ENCODE measurements around the gene HS3ST5. TPM values are rescaled to one million over a fixed set of nuclear protein-coding genes. Genes with fewer than 3 reads are reported as not detected.

The HS3ST5 gene
- total and polyA plus RNA-seq, 4 donors, result not detected

DNA sequence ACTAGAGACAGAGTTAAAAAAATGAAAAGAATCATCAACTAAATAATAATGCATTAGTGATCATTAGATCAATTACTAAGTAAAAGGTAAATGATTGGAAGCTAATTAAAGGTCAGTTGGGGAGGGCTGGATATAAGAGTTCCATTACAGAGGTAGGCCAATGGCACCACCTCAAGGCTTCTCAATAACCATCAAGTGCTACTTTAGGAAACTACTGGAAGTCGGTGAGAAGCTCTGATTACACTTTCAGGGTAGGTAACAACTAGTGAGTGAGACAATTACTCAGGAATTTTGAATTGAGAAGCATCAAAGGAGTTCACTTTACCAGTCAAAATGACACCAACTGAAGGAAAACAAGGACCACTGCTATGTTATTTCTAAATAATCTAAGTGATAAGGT is 281.7 kb downstream of the HS3ST5 start (continued):
- TF ChIP-seq RAD21 (IDR thresholded peaks at IDR 0.05) (no peak), RXRA (IDR thresholded peaks at IDR 0.05) (no peak)

- Histone ChIP-seq H3K36me3 (ENCODE audit: control insufficient read depth in 4 of 4, insufficient read depth in 3 of 4, low read depth in 1 of 4, low read length in 3 of 4) (no peaks in the 10 kb centered on the region), H3K27me3 (ENCODE audit: control insufficient read depth in 4 of 4, insufficient read depth in 4 of 4, low read length in 3 of 4) (no peaks in the 10 kb centered on the region), H3K9ac (ENCODE audit: low read depth in 1 of 2, low read length in 2 of 2) (no peak overlapping the region), H3K4me3 (ENCODE audit: low read depth in 1 of 3, low read length in 3 of 3) (no peak overlapping the region), H3K27ac (ENCODE audit: low read depth in 1 of 2, low read length in 2 of 2) (no peak overlapping the region), H3K4me1 (ENCODE audit: control insufficient read depth in 4 of 4, insufficient read depth in 4 of 4, low read length in 3 of 4) (no peaks in the 10 kb centered on the region), H3K9me3 (ENCODE audit: control insufficient read depth in 4 of 4, low read length in 3 of 4) (no peaks in the 10 kb centered on the region)
- TF ChIP-seq NR2F2 (IDR thresholded peaks at IDR 0.05) (no peak), FOXA1 (IDR thresholded peaks at IDR 0.05) (no peak), HNF4A (conservative IDR thresholded peaks at IDR 0.05) (no peak), EGR1 (IDR thresholded peaks at IDR 0.05; ENCODE audit: low read depth in 2 of 2) (no peak), FOXA2 (IDR thresholded peaks at IDR 0.05) (no peak), YY1 (IDR thresholded peaks at IDR 0.05) (no peak), GABPA (IDR thresholded peaks at IDR 0.05 in 1 of 2, conservative IDR thresholded peaks at IDR 0.05 in 1 of 2) (no peak)
- TF ChIP-seq, protein P1, sequence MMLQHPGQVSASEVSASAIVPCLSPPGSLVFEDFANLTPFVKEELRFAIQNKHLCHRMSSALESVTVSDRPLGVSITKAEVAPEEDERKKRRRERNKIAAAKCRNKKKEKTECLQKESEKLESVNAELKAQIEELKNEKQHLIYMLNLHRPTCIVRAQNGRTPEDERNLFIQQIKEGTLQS (IDR thresholded peaks at IDR 0.05), result no peak
- TF ChIP-seq, protein P2, sequence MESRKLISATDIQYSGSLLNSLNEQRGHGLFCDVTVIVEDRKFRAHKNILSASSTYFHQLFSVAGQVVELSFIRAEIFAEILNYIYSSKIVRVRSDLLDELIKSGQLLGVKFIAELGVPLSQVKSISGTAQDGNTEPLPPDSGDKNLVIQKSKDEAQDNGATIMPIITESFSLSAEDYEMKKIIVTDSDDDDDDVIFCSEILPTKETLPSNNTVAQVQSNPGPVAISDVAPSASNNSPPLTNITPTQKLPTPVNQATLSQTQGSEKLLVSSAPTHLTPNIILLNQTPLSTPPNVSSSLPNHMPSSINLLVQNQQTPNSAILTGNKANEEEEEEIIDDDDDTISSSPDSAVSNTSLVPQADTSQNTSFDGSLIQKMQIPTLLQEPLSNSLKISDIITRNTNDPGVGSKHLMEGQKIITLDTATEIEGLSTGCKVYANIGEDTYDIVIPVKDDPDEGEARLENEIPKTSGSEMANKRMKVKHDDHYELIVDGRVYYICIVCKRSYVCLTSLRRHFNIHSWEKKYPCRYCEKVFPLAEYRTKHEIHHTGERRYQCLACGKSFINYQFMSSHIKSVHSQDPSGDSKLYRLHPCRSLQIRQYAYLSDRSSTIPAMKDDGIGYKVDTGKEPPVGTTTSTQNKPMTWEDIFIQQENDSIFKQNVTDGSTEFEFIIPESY (IDR thresholded peaks at IDR 0.05), result no peak
- TF ChIP-seq, protein P3, sequence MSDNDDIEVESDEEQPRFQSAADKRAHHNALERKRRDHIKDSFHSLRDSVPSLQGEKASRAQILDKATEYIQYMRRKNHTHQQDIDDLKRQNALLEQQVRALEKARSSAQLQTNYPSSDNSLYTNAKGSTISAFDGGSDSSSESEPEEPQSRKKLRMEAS (IDR thresholded peaks at IDR 0.05), result no peak
- DNase-seq (ENCODE audit: low spot score), result no peak
- WGBS, result 90% methylated on average over 4 of the region's 4 CpGs
Observed at GRCh38 chr6:114058435-114058834, 284.4 kb downstream of the HS3ST5 start.

DNA sequence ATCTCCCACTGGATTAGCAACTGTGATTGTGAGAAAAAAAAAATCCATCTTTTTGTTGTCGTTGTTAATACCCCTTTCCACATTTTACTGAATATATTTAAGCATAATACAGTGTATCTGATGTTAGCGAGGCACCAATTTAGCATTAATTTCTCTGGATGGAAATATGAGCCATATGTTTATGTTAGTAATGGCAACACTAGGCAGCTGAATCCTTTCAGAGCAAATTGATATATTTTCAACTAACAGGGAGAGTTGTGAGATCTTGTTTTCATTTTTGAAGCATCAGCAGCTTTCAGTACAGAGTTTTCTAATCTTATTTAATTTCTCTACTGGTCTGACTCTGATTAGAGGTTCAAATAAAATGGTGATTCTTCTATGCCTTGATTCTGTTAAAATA is 287.1 kb downstream of the HS3ST5 start:
- Histone ChIP-seq H3K36me3 (ENCODE audit: control insufficient read depth in 4 of 4, insufficient read depth in 3 of 4, low read depth in 1 of 4, low read length in 3 of 4) (no peaks in the 10 kb centered on the region), H3K27me3 (ENCODE audit: control insufficient read depth in 4 of 4, insufficient read depth in 4 of 4, low read length in 3 of 4) (no peaks in the 10 kb centered on the region), H3K9me3 (ENCODE audit: control insufficient read depth in 4 of 4, low read length in 3 of 4) (no peaks in the 10 kb centered on the region), H3K9ac (ENCODE audit: low read depth in 1 of 2, low read length in 2 of 2) (no peak overlapping the region), H3K27ac (ENCODE audit: low read depth in 1 of 2, low read length in 2 of 2) (no peak overlapping the region), H3K4me1 (ENCODE audit: control insufficient read depth in 4 of 4, insufficient read depth in 4 of 4, low read length in 3 of 4) (no peaks in the 10 kb centered on the region), H3K4me3 (ENCODE audit: low read depth in 1 of 3, low read length in 3 of 3) (no peak overlapping the region)
- no peak for DNase-seq (ENCODE audit: low spot score)
- 73% methylated on average over 2 of the region's 2 CpGs for WGBS
- no peak for TF ChIP-seq YY1 (IDR thresholded peaks at IDR 0.05)
- TF ChIP-seq, protein P2 (IDR thresholded peaks at IDR 0.05), result no peak

GRCh38 chr6:114055349-114055748 is 287.5 kb downstream of the HS3ST5 start:
- no peak for DNase-seq (ENCODE audit: low spot score)
- 76% methylated on average over 3 of the region's 3 CpGs for WGBS
- TF ChIP-seq FOXA1 (IDR thresholded peaks at IDR 0.05), result no peak
- TF ChIP-seq RAD21 (IDR thresholded peaks at IDR 0.05), result no peak
- TF ChIP-seq JUND (IDR thresholded peaks at IDR 0.05), result no peak
- no peak for TF ChIP-seq SP1 (IDR thresholded peaks at IDR 0.05)
- no peak for TF ChIP-seq HNF4A (conservative IDR thresholded peaks at IDR 0.05)
- no peak for TF ChIP-seq EGR1 (IDR thresholded peaks at IDR 0.05; ENCODE audit: low read depth in 2 of 2)
- TF ChIP-seq NR2F2 (IDR thresholded peaks at IDR 0.05), result no peak
- TF ChIP-seq FOXA2 (IDR thresholded peaks at IDR 0.05), result no peak
- no peak for TF ChIP-seq GABPA (IDR thresholded peaks at IDR 0.05 in 1 of 2, conservative IDR thresholded peaks at IDR 0.05 in 1 of 2)
- TF ChIP-seq TAF1 (conservative IDR thresholded peaks at IDR 0.05), result no peak
- H3K27ac ChIP-seq (ENCODE audit: low read depth in 1 of 2, low read length in 2 of 2), result no peak overlapping the region
- H3K27me3 ChIP-seq (ENCODE audit: control insufficient read depth in 4 of 4, insufficient read depth in 4 of 4, low read length in 3 of 4), result no peaks in the 10 kb centered on the region
- H3K9ac ChIP-seq (ENCODE audit: low read depth in 1 of 2, low read length in 2 of 2), result no peak overlapping the region
- no peaks in the 10 kb centered on the region for H3K9me3 ChIP-seq (ENCODE audit: control insufficient read depth in 4 of 4, low read length in 3 of 4)
- no peaks in the 10 kb centered on the region for H3K36me3 ChIP-seq (ENCODE audit: control insufficient read depth in 4 of 4, insufficient read depth in 3 of 4, low read depth in 1 of 4, low read length in 3 of 4)
- H3K4me3 ChIP-seq (ENCODE audit: low read depth in 1 of 3, low read length in 3 of 3), result no peak overlapping the region
- no peaks in the 10 kb centered on the region for H3K4me1 ChIP-seq (ENCODE audit: control insufficient read depth in 4 of 4, insufficient read depth in 4 of 4, low read length in 3 of 4)
